Ovary (tissue), 9 donors: Measurements from ENCODE around the gene ROGDI. TPM values are rescaled to one million over a fixed set of nuclear protein-coding genes. Genes with fewer than 3 reads are reported as not detected.
A peak's percentile ranks its signal among the peaks of the same experiment; 100 is the strongest.

Source experiments
- DNase-seq, 5 donors: peaks; one replicate each; pipeline ENCODE4 v3.0.0-alpha.2; 2019 to 2020
- H3K27ac ChIP-seq, 2 donors: fragments of 200-600 bp; one replicate each; pipeline versions ENCODE4 v1.5.1 to v1.8.0; 2019 to 2022
- H3K27me3 ChIP-seq: fragments of 200-600 bp; one replicate; pipeline ENCODE4 v1.8.0; 2022
- H3K36me3 ChIP-seq: fragments of 200-600 bp; sonication (generic); one replicate; pipeline ENCODE4 v1.5.1; 2019
- H3K4me1 ChIP-seq: one replicate; pipeline ENCODE4 v1.8.1; 2013; ENCODE audit warnings: mild to moderate bottlenecking, moderate library complexity; ENCODE audit not compliant: insufficient read depth
- H3K4me3 ChIP-seq: fragments of 200-600 bp; sonication (generic); one replicate; pipeline ENCODE4 v1.5.1; 2017
- H3K9me3 ChIP-seq, 2 donors: fragments of 200-600 bp in 1 of 2; sonication (generic) in 1 of 2; one replicate each; pipeline versions ENCODE4 v1.5.1 to v1.8.1; 2013 to 2019; ENCODE audit warnings: mild to moderate bottlenecking in 1 of 2, moderate library complexity in 1 of 2
- CTCF ChIP-seq, 3 donors: fragments of 450-650 bp in 2 of 3; fragments of 200-600 bp in 1 of 3; IDR thresholded peaks; one replicate each; pipeline versions ENCODE4 v1.5.1 to v1.8.0; 2016 to 2022; ENCODE audit warnings: antibody characterized with exemption in 3 of 3, mild to moderate bottlenecking in 1 of 3
- EP300 ChIP-seq: sonication (generic); formaldehyde crosslinking; IDR thresholded peaks from one replicate; pipeline ENCODE4 v1.6.1; 2017; ENCODE audit warnings: antibody characterized with exemption
- POLR2A ChIP-seq: fragments of 450-650 bp; IDR thresholded peaks from one replicate; pipeline ENCODE4 v1.6.1; 2017; ENCODE audit warnings: antibody characterized with exemption, mild to moderate bottlenecking, moderate library complexity
- WGBS, 3 donors: extraction: QIAGEN DNeasy Blood & Tissue Kit in 1 of 3; methylation state at CpG; one replicate each; pipeline versions ENCODE4 v1.1.5 to v1.1.7; 2013 to 2017; 5-methylcytosine and 5-hydroxymethylcytosine counted together
- intact Hi-C, 4 donors: fragments of 100-400 bp; cut with DNase I; formaldehyde crosslinking; loops; one replicate each; pipeline versions ENCODE4 v1.11.0 to v1.15.1; 2022 to 2023
- polyA plus RNA-seq, 2 donors: library from polyadenylated mRNA; stranded (reverse); fragments of 200-250 nt in 1 of 2; fragments of 350-450 nt in 1 of 2; fragmentation: Illumina TruSeq in 1 of 2; extraction: RNeasy Lipid Tissue Mini Kit (QIAGEN cat#74804) in 1 of 2; gene quantifications; one replicate each; pipeline ENCODE4 v1.2.3, GENCODE V29; 2013 to 2014
- total RNA-seq, 7 donors: library from RNA; depleted of rRNA in 2 of 7; stranded (reverse); fragments of >200 nt in 2 of 7; fragmentation: NEBNext Ultra II Directional in 3 of 7; extraction: Animal tissue kit (Norgen Biotek cat#: 25700) in 3 of 7; gene quantifications; one replicate each; pipeline versions ENCODE4 v1.1.0 to v1.2.4, GENCODE V29; 2016 to 2023
- donor health status: DM: no; HTN: no; CAD: no; lungs with moderate emphysema.
- donor health status: DM: no; HTN: no; CAD: no.
- donor health status: Bipolar disorder and iron deficiency.
- donor health status: DM: yes; HTN: yes; CAD: no.
- donor health status: DM: no; HTN: no; CAD: no.
- donor health status: DM: yes; HTN: yes; CAD: no.

The ROGDI gene
- total and polyA plus RNA-seq, 9 donors: 6.0 to 31.9 (median 22.3) TPM

GRCh38 chr16:4846901-4847773 is 44.7 kb upstream of the ROGDI start, which contains the start of the genes GLYR1 and UBN1:
Gene GLYR1 (minus strand): TSS chr16:4847288. CDS start chr16:4847265, 23 bp downstream.
Gene UBN1 (plus strand): TSS chr16:4847481. CDS start chr16:4852918, 5,437 bp downstream.
- no peak for TF ChIP-seq EP300
- peak; percentile 80 for TF ChIP-seq POLR2A
- peak in 1 of 3 donors; percentile 3 for TF ChIP-seq CTCF (IDR thresholded peaks at IDR 0.05)
- H3K9me3 ChIP-seq: no peaks in the 10 kb centered on the region
- 0 to 1% (median 1%) methylated on average over 37 to 126 of the region's 126 CpGs for WGBS, 3 donors
- peaks cover 8% of the 10 kb centered on the region for H3K4me1 ChIP-seq
- peak within 1 kb of the TSS; percentile 93 to 96 for H3K27ac ChIP-seq
- H3K36me3 ChIP-seq: no peaks in the 10 kb centered on the region
- peak within 1 kb of the TSS; percentile 63 for H3K4me3 ChIP-seq
- no peaks in the 10 kb centered on the region for H3K27me3 ChIP-seq
- DNase-seq: peak; percentile 99 to 100 (median 99)
- intact Hi-C loops: loop anchor here in 2 of 4 donors (5.0 to 10.0 kb wide), 3 partner anchors 98 to 122 kb away; no protein-coding TSS in a partner anchor

GRCh38 chr16:4846503-4846900 is 44.1 kb upstream of the ROGDI start:
- TF ChIP-seq EP300: no peak
- no peak for TF ChIP-seq CTCF (IDR thresholded peaks at IDR 0.05)
- no peak for TF ChIP-seq POLR2A
- peak overlapping the region; percentile 60 to 96 for H3K27ac ChIP-seq
- intact Hi-C loops: loop anchor here in 2 of 4 donors (5.0 to 10.0 kb wide), 3 partner anchors 98 to 122 kb away; no protein-coding TSS in a partner anchor

GRCh38 chr16:4840984-4841383 is 38.6 kb upstream of the ROGDI start:
- Histone ChIP-seq H3K36me3 (no peaks in the 10 kb centered on the region), H3K4me3 (no peak overlapping the region), H3K9me3 (no peaks in the 10 kb centered on the region), H3K27me3 (no peaks in the 10 kb centered on the region), H3K4me1 (peaks cover under 1% of the 10 kb centered on the region), H3K27ac (no peak overlapping the region)
- 74 to 78% (median 76%) methylated on average over 5 of the region's 5 CpGs for WGBS, 3 donors
- intact Hi-C loops: loop anchor here in 2 of 4 donors (10.0 kb wide), 2 partner anchors 104 to 116 kb away; no protein-coding TSS in a partner anchor
- no peak for DNase-seq
- TF ChIP-seq POLR2A (no peak), EP300 (no peak), CTCF (IDR thresholded peaks at IDR 0.05) (no peak)

More at GRCh38 chr16:4846503-4846900, 44.1 kb upstream of the ROGDI start:
- Histone ChIP-seq H3K36me3 (no peaks in the 10 kb centered on the region), H3K9me3 (no peaks in the 10 kb centered on the region), H3K4me1 (peaks cover 8% of the 10 kb centered on the region), H3K27me3 (no peaks in the 10 kb centered on the region), H3K4me3 (peak overlapping the region; percentile 63)
- 0 to 1% (median 0%) methylated on average over 25 to 27 of the region's 27 CpGs for WGBS, 3 donors
- peak in 1 of 5 donors; percentile 14 for DNase-seq

- H3K36me3 ChIP-seq: no peaks in the 10 kb centered on the region
- DNase-seq: no peak
- H3K9me3 ChIP-seq: no peaks in the 10 kb centered on the region
- H3K4me1 ChIP-seq: no peaks in the 10 kb centered on the region
- no peak overlapping the region for H3K4me3 ChIP-seq
- 84 to 88% (median 87%) methylated on average over 5 of the region's 5 CpGs for WGBS, 3 donors
- intact Hi-C loops: loop anchor here in 2 of 4 donors (10.0 kb wide), 2 partner anchors 105 to 115 kb away; no protein-coding TSS in a partner anchor
- TF ChIP-seq POLR2A: no peak
- no peak for TF ChIP-seq EP300
- TF ChIP-seq CTCF (IDR thresholded peaks at IDR 0.05): no peak
- H3K27ac ChIP-seq: no peak overlapping the region
- no peaks in the 10 kb centered on the region for H3K27me3 ChIP-seq
Observed at GRCh38 chr16:4839942-4840341, 37.5 kb upstream of the ROGDI start.
